ENCODE data around the gene SMC4.
"Not testable (repeated sequence)": the region's sequence is repeated elsewhere in the genome, so short reads cannot be mapped to it uniquely, and the experiment has no call there.

SMC4 gene

DNA sequence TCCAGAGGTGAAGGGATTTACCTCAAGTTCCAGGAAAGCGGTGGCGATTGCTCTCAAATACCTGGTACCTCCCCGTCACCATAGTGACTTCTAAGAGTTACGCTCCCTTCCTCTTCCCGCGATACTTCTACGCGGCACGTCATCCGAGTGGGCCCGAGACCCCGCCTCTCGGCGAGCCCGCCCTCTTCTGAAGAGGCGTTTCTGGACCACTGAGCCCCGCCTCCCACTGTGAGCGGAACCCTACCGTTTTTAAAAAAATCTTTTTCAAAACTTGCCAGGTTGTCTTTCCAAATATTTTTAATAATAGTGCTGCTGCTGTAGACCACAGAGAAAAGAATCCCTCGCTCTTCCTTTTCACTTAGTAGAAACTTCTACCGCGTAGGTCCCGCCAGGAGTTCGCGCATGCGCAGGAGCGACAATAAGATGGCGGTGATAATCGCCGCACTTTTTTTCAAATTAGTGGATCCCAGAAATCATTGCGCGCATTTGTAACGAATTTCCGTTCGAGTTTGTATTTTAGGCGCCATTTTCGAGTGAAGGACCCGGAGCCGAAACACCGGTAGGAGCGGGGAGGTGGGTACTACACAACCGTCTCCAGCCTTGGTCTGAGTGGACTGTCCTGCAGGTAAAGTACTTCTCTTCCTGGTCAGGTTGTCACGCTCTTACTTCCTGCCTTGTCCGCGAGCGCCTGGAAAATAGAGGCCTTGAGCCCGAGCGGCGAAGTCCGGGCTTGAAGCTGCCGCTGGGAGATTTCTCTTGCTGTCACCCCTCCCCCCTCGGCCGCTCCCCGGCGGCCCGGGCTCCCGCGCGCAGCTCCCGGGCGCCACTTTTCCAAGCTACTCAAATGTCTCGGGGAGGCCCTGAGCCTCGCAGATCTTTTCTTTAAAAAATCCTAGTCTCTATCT lies at the start of gene SMC4, which contains the start of gene IFT80:
TSS of gene SMC4 (plus strand) at position 526 of the 905 bp plus-strand sequence. CDS start 1,177 bp downstream, outside the sequence.
TSS of gene IFT80 (minus strand) at position 101 of the 905 bp plus-strand sequence. CDS start 14,625 bp downstream, outside the sequence.
- peak; percentile 94 to 95 for DNase-seq

GRCh38 chr3:160355826-160356225 lies 43.6 kb upstream of the SMC4 start:
- DNase-seq = no peak

- not testable (repeated sequence) for DNase-seq
Observed at GRCh38 chr3:160362896-160363295, 36.6 kb upstream of the SMC4 start.

GRCh38 chr3:160365869-160366522 lies 33.5 kb upstream of the SMC4 start:
- no peak for DNase-seq

DNA sequence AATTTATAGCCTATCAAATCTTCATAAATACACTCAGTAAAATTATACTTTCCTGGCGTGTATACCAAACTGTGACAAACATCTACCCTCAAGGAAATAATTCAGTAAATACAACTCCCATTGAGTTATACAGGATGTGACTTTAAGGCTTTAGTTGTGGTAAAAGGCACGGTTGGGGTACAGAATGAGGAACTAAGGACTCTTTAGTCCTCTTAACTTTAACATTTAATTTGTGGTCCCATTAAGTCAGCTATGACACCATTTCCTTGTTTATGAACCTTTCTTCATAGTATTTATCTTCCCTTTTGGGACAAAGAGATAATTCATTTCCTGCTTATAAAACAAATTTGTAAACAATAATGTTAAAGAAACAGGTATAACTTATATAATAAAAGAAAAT lies 30.6 kb upstream of the SMC4 start:
- DNase-seq = no peak

- DNase-seq = no peak
Observed at GRCh38 chr3:160369784-160370183, 29.7 kb upstream of the SMC4 start.

DNA sequence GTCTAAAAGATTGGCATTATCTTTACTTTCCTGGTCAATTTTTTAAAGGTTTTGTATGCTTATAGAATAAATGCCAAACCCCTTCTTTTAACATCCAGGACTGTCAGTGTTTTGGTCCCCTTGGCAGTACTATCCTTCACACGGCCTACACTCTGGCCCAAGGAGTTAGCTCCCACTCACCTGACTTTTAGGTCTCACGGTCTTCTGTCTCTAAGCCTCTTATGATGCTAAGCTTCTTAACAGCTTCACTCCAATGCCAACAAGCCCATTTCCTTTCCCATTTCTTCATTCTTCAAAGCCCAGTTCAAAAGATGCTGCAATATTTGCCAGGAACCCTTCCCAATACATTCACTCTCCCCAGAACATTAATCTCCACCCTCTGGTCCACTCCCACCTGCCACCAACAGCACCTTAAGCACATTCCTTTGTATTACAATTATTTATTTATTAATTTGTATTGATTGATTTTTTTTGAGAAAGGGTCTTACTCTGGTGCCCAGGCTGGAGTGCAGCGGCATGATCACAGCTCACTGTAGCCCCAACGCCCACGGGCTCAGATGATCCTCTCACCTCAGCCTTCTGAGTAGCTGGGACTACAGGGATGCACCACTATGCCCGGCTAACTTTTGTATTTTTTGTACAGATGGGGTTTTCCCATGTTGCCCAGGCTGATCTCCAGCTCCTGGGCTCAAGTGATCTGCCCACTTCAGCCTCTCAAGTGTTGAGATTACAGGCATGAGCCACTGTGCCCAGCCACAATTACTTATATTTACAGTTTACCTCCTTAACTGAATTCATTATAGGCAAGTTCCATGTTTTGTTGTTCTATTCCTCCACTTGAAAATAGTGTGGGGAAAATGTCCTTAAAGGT lies 28.2 kb upstream of the SMC4 start:
- DNase-seq = no peak

GRCh38 chr3:160372780-160373179 lies 26.7 kb upstream of the SMC4 start:
- no peak for DNase-seq

GRCh38 chr3:160373655-160374054 lies 25.8 kb upstream of the SMC4 start:
- no peak for DNase-seq

- no peak for DNase-seq
Observed at GRCh38 chr3:160374472-160374871, 25.0 kb upstream of the SMC4 start.

- DNase-seq = no peak
Observed at GRCh38 chr3:160374925-160375324, 24.5 kb upstream of the SMC4 start.

GRCh38 chr3:160376681-160377080 lies 22.8 kb upstream of the SMC4 start:
- DNase-seq = no peak

DNA sequence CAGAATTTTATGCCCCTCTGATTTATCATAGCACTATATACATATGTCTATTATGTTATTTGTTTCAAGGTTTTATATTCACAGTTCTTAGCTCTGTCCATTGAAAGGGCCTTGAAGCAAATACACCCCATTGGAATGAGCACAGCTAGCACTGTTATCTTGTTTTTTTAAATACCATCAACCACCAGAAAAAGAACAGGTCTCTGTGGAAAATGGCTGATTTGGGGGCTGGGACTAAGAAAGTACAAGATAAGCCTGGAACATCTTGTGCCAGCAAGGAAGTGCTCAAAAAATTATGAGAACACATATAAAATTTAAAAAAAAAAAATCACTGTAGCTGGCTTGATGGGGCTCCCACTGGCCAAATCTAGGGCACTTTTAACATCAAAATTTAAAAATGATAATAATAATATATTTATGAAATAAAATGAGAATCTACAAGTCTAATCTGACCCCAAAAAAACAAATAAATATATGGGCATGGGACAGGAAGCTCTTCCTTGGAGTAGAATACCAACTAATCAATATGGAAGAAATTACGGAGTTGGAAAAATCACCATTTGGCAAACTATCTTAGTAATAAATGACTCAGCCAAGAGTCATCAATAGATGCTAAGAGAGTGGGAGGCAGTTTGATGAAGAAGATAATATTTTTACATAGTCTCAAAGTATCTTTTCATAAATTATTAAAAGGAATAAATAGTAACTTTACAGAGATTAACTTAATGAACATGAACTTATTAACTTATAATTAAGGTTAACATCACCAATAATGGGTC lies 20.9 kb upstream of the SMC4 start:
- no peak for DNase-seq

DNA sequence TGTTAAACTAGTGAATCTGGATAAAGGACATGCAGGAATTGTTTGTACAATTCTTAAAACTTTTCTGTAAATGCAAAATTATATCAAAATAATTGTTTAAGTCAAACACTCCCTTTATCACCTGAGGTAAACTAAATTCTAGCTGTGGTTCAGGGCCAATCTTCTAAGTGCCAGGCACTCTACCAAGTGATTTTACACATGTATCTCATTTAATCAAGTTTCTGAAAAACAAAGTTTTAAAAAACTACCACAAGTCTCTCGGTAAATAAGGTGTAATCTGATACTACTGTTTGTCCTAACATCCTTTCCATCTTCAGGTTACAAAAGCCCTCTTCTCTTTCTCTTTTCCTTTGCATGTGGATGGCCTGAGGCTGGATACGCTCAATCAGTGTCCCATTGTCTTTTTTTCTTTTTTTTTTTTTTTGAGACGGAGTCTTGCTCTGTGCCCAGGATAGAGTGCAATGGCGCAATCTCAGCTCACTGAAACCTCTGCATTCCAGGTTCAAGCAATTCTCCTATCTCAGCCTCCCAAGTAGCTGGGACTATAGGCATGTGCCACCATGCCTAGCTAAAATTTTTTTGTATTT lies 19.7 kb upstream of the SMC4 start:
- DNase-seq = no peak

GRCh38 chr3:160381470-160381869 lies 18.0 kb upstream of the SMC4 start:
- no peak for DNase-seq

GRCh38 chr3:160384639-160385318 lies 14.7 kb upstream of the SMC4 start:
- DNase-seq = no peak

DNA sequence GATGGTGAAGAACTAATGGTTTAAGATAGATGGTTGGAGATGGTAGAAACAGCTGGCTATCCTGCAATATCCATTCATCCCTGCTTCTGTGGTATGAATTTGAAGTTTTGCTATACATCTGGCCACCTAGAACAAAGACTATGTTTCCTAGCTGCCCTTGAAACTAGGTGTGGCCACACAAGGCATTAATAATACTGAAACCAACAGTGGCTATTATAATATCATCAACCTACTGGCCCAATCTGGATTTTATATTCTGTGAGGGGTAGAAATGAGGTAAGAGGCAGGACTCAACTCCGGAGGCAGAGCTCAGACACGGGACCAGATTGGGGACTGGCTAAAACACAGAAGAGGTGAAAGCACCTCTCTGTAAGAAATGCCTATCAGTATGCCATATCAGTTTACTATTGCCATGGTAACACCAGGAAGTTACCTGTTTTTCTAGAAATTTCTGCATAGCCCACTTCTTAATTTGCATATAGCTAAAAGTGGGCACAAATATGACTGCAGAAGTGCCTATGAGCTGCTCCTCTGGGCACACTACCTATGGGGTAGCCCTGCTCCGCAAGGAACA lies 8.8 kb upstream of the SMC4 start:
- DNase-seq = no peak

DNA sequence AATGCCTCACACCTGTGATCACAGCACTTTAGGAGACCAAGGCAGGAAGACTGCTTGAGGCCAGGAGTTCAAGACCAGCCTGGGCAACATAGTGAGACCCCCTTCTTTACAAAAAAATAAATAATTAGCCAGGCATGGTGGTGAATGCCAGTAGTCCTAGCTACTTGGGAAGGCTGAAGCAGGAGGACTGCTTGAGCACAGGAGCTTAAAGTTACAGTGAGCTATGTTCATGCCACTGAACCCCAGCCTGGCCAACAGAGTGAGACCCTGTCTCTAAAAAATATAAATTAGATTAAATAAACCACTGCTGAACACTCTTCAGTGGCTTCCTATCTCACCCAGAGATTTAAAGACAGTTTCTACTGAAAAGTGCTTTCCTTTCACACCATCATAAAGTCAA lies 6.7 kb upstream of the SMC4 start:
- DNase-seq = no peak

DNA sequence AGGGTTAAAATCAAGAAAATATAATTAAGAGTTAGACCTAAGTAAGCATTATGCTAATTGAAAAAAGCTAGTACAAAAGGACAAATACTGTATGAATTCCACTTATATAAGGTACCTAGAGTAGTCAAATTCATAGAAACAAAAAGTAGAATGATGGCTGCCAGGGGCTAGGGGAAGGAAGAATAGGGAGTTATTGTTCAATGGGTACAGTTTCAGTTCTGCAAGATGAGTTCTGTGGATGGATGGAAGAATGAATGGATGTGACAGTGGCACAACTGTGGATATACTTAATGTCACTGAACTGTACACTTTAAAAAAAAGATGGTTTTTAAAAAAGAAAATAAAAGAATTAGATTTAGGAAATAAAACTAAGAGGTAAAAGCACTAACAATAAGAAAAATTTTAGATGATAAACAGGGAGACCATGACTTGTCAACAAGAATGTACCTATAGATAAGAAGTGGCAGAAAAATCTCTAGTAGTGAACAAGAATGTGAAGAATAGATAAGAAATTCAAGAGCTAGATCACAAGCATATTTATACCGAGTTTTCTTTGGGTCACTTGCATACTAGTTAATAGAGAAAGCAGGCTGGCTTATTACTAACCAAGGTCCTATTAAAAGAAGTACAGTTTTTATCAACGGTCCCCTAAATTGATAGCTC lies 6.0 kb upstream of the SMC4 start:
- DNase-seq = no peak

GRCh38 chr3:160394009-160394392 lies 5.4 kb upstream of the SMC4 start:
- no peak for DNase-seq
